PC-3 (cell line): Measurements from ENCODE around the gene ERRFI1. TPM values are rescaled to one million over a fixed set of nuclear protein-coding genes. Genes with fewer than 3 reads are reported as not detected.

ENCODE experiments used
- ATAC-seq: fragments of 200-7000 bp; cut with Tn5 transposase; 2 replicates; pipeline ENCODE4 v1.9.1; 2020; ENCODE audit warnings: mild to moderate bottlenecking, moderate library complexity
- BruUV-seq: library from RNA; stranded (reverse); fragments of 400-500 nt; replicated peaks from 2 replicates; lab custom pipeline; 2021; lab: Mats Ljungman, UMichigan
- CTCF ChIA-PET: fragments of 300-600 bp; sonication (Branson Sonifier 250); formaldehyde crosslinking; loops from one replicate; lab custom pipeline; 2022; ENCODE audit warnings: antibody characterized with exemption; lab: Charles Lee
- POLR2A ChIA-PET: fragments of 300-600 bp; sonication (Branson Sonifier 250); formaldehyde crosslinking; loops from one replicate; lab custom pipeline; 2022; ENCODE audit warnings: antibody characterized with exemption; ENCODE audit not compliant: unreplicated experiment; lab: Charles Lee
- DNase-seq: peaks from one replicate; pipeline ENCODE4 v3.0.0-alpha.2; 2015
- H2AFZ ChIP-seq: fragments of 300-600 bp; sonication (generic); 2 replicates; pipeline ENCODE4 v1.6.0; 2016; ENCODE audit warnings: antibody characterized with exemption, low read length
- H3F3A ChIP-seq: fragments of 300-600 bp; sonication (generic); one replicate; pipeline ENCODE4 v1.6.0; 2017; ENCODE audit warnings: antibody characterized with exemption, low read length, control low read depth, mild to moderate bottlenecking; ENCODE audit not compliant: unreplicated experiment
- H3K27ac ChIP-seq: fragments of 300-600 bp; sonication (generic); 2 replicates; pipeline ENCODE4 v1.5.1; 2016; ENCODE audit warnings: mild to moderate bottlenecking, low read length
- H3K27me3 ChIP-seq: fragments of 300-600 bp; sonication (generic); 2 replicates; pipeline ENCODE4 v1.6.1; 2016; ENCODE audit warnings: low read length, mixed read lengths
- H3K36me3 ChIP-seq: fragments of 300-600 bp; sonication (generic); 2 replicates; pipeline ENCODE4 v1.6.1; 2016; ENCODE audit warnings: low read depth, mixed run types, low read length, mixed read lengths
- H3K4me1 ChIP-seq: fragments of 300-600 bp; sonication (generic); 2 replicates; pipeline ENCODE4 v1.5.1; 2016; ENCODE audit warnings: low read length; ENCODE audit not compliant: insufficient read depth
- H3K4me2 ChIP-seq: fragments of 300-600 bp; sonication (generic); 2 replicates; pipeline ENCODE4 v1.6.0; 2016; ENCODE audit warnings: low read length
- H3K4me3 ChIP-seq: fragments of 300-600 bp; sonication (generic); 2 replicates; pipeline ENCODE4 v1.5.1; 2016; ENCODE audit warnings: mild to moderate bottlenecking, low read length, mixed read lengths
- H3K79me2 ChIP-seq: fragments of 300-600 bp; sonication (generic); 2 replicates; pipeline ENCODE4 v1.6.1; 2017; ENCODE audit warnings: low read length, mixed read lengths
- H3K9ac ChIP-seq: fragments of 300-600 bp; sonication (generic); 2 replicates; pipeline ENCODE4 v1.6.0; 2016; ENCODE audit warnings: mild to moderate bottlenecking, low read length
- H3K9me2 ChIP-seq: fragments of 300-600 bp; sonication (generic); replicated peaks from 2 replicates; pipeline ENCODE4 v1.6.1; 2016; ENCODE audit warnings: mixed run types, low read length, mixed read lengths
- H3K9me3 ChIP-seq: fragments of 300-600 bp; sonication (generic); 2 replicates; pipeline ENCODE4 v1.6.1; 2016; ENCODE audit warnings: low read length, mixed read lengths
- H4K20me1 ChIP-seq: fragments of 300-600 bp; sonication (generic); 2 replicates; pipeline ENCODE4 v1.6.1; 2016; ENCODE audit warnings: low read length, mixed read lengths
- EZH2 ChIP-seq: fragments of 300-600 bp; sonication (generic); IDR thresholded peaks from one replicate; pipeline ENCODE4 v1.6.1; 2017; ENCODE audit warnings: antibody characterized with exemption, mild to moderate bottlenecking, low read length; ENCODE audit not compliant: unreplicated experiment
- EZH2phosphoT487 ChIP-seq: fragments of 300-600 bp; sonication (generic); IDR thresholded peaks from 2 replicates; pipeline ENCODE4 v1.6.1; 2018; ENCODE audit warnings: mild to moderate bottlenecking, antibody characterized with exemption, low read length, borderline replicate concordance
- intact Hi-C: fragments of 100-400 bp; cut with micrococcal nuclease; formaldehyde crosslinking; loops from 2 replicates; pipeline ENCODE4 v1.9.0; 2023
- total RNA-seq: library from RNA; depleted of rRNA; stranded (reverse); fragments of >200 nt; gene quantifications from 2 replicates; pipeline ENCODE4 v1.2.3, GENCODE V29; 2014
- TF ChIP-seq, protein P1 (sequence below): fragments of 300-600 bp; sonication (generic); conservative IDR thresholded peaks from 2 replicates; pipeline ENCODE4 v1.5.1; 2017; ENCODE audit warnings: antibody characterized with exemption, low read depth, mild to moderate bottlenecking, low read length

The ERRFI1 gene
- total RNA-seq, 1 experiment from 2014 or later = 218 TPM

DNA sequence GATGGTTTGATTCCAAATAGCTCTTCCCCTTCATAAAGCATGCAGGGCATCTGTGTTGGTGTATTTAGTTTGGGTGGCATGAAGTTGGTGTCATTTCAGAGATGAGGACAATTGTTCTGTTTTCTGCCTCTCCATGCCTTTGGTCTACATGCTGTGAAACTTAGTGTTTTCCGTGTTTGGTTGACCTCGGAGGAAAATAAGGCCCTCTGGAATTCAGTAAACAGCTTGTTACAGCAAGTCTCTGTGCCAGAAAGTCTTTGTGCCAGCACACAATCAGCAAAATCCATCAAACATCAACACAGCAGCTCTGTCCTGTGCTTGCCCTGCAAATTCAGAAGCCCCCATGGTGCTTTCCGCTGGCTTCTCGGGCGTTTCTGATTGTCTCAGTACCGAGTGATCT is 55.1 kb downstream of the ERRFI1 start:
- Histone ChIP-seq H3K9me3 (no peaks in the 10 kb centered on the region), H3F3A (no peaks in the 10 kb centered on the region), H3K27ac (no peak overlapping the region), H4K20me1 (peaks cover 6% of the 10 kb centered on the region; the same call in 1 of the 2 replicates), H3K27me3 (no peaks in the 10 kb centered on the region), H3K36me3 (peaks cover 50% of the 10 kb centered on the region), H3K79me2 (peaks cover 32% of the 10 kb centered on the region), H2AFZ (no peak overlapping the region), H3K4me1 (no peaks in the 10 kb centered on the region), H3K9ac (no peak overlapping the region), H3K4me3 (no peak overlapping the region), H3K9me2 (no peaks in the 10 kb centered on the region), H3K4me2 (no peak overlapping the region)
- TF ChIP-seq EZH2 (no peak), EZH2phosphoT487 (no peak)
- TF ChIP-seq, protein P1, sequence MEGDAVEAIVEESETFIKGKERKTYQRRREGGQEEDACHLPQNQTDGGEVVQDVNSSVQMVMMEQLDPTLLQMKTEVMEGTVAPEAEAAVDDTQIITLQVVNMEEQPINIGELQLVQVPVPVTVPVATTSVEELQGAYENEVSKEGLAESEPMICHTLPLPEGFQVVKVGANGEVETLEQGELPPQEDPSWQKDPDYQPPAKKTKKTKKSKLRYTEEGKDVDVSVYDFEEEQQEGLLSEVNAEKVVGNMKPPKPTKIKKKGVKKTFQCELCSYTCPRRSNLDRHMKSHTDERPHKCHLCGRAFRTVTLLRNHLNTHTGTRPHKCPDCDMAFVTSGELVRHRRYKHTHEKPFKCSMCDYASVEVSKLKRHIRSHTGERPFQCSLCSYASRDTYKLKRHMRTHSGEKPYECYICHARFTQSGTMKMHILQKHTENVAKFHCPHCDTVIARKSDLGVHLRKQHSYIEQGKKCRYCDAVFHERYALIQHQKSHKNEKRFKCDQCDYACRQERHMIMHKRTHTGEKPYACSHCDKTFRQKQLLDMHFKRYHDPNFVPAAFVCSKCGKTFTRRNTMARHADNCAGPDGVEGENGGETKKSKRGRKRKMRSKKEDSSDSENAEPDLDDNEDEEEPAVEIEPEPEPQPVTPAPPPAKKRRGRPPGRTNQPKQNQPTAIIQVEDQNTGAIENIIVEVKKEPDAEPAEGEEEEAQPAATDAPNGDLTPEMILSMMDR = no peak
- ATAC-seq = no peak
- BruUV-seq = no TSS peak
- intact Hi-C loops = no loop called here
- ChIA-PET POLR2A (no interaction called here), CTCF (no interaction called here)
- DNase-seq = no peak

DNA sequence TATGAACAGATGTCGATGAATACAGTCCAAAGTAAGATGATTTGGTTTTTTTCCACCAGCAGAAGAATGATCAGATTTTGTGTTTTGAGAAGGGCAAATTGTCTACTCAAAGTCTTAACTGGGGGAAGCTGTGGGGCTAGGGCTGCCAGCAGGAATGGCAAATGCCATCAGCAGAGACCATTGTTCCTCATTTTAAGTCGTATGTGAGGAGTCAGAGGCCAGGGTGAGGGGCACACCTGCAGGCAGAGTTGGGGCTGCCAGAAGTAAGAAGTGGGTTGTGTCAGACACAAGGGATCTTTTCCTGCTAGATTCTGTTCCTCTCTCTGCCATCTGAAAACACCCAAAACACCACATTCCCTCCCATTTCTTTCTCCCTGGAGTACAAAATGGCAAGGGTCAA is 55.9 kb downstream of the ERRFI1 start:
- intact Hi-C loops = no loop called here
- TF ChIP-seq EZH2 (no peak), EZH2phosphoT487 (no peak)
- TF ChIP-seq, protein P1 = no peak
- Histone ChIP-seq H3K27ac (no peak overlapping the region), H3K4me2 (no peak overlapping the region), H3K9ac (no peak overlapping the region), H4K20me1 (peaks cover 6% of the 10 kb centered on the region; the same call in 1 of the 2 replicates), H3K36me3 (peaks cover 54% of the 10 kb centered on the region), H3F3A (no peaks in the 10 kb centered on the region), H3K4me1 (no peaks in the 10 kb centered on the region), H3K9me3 (no peaks in the 10 kb centered on the region), H3K4me3 (no peak overlapping the region), H3K9me2 (no peaks in the 10 kb centered on the region), H2AFZ (no peak overlapping the region), H3K79me2 (peaks cover 37% of the 10 kb centered on the region), H3K27me3 (no peaks in the 10 kb centered on the region)
- ATAC-seq (no peak), DNase-seq (no peak)
- ChIA-PET POLR2A (no interaction called here), CTCF (no interaction called here)
- BruUV-seq = no TSS peak

DNA sequence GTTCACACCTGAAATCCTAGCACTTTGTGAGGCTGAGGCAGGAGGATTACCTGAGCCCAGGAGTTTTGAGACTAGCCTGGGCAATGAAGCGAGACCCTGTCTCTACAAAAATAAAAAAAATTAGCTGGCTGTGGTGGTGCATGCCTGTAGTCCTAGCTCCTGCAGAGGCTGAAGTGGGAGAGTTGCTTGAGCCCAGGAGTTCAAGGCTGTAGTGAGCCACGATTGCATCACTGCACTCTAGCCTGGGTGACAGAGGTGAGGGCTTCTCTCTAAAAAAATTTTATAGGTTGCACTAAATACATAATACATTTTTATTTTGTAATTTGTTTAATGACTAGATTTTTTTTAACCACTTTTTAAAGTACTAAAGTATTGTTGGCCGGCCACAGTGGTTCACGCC is 58.5 kb downstream of the ERRFI1 start:
- Histone ChIP-seq H2AFZ (no peak overlapping the region), H3K4me1 (0 out of 2 replicates have a peak, but pooled peaks cover 5% of the 10 kb centered on the region), H3K27ac (no peak overlapping the region), H4K20me1 (peaks cover 6% of the 10 kb centered on the region; the same call in 1 of the 2 replicates), H3K9me3 (no peaks in the 10 kb centered on the region), H3K27me3 (no peaks in the 10 kb centered on the region), H3K9ac (no peak overlapping the region), H3K9me2 (no peaks in the 10 kb centered on the region), H3K36me3 (peaks cover 63% of the 10 kb centered on the region), H3K79me2 (peaks cover 62% of the 10 kb centered on the region), H3F3A (no peaks in the 10 kb centered on the region), H3K4me3 (no peak overlapping the region), H3K4me2 (no peak overlapping the region)
- DNase-seq (no peak), ATAC-seq (no peak)
- TF ChIP-seq EZH2phosphoT487 = no peak
- intact Hi-C loops = loop anchor here (10.0 kb wide), 1 partner anchor 303 kb away; no protein-coding TSS in a partner anchor
- no TSS peak for BruUV-seq
- POLR2A ChIA-PET = no interaction called here
- CTCF ChIA-PET = no interaction called here
